GF-D8 (cell line): ENCODE data around the gene MYO1E.

Experiments
- DNase-seq: peaks from one replicate; lab custom pipeline; 2025; lab: John Stamatoyannopoulos, UW

MYO1E gene

GRCh38 chr15:59194639-59195325 is 177.9 kb downstream of the MYO1E start:
- no peak for DNase-seq

- no peak for DNase-seq
Observed at GRCh38 chr15:59191855-59192237, 180.8 kb downstream of the MYO1E start.

GRCh38 chr15:59190291-59190690 is 182.4 kb downstream of the MYO1E start:
- no peak for DNase-seq

DNA sequence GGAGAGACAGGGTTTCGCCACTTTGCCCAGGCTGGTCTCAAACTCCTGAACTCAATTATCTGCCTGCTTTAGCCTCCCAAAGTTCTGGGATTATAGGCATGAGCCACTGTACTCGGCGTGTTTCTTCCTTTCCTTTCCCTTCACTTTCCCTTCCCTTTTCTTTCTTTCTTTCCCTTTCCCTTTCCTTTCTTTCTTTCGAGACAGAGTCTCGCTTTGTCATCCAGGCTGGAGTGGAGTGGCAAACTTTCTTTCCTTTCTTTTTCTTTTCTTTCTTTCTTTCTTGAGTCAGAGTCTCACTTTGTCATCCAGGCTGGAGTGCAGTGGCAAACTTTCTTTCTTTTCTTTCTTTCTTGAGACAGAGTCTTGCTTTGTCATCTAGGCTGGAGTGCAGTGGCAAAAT is 183.4 kb downstream of the MYO1E start:
- DNase-seq: no peak

DNA sequence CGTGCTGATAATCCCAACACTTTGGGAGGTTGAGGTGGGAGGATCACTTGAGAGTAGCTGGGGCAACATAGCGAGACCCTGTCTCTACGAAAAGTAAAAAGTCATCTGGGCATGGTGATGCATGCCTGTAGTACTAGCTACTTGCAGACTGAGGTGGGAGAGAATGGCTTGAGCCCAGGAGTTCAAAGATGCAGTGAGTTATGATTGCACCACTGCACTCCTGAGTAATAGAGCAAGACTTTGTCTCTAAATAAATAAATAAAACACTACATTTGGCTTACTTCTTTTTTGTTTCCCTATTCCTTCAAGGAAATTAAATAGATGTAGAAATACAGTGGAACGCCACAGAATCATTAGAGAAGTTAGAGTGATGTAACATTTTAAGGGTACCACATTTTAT is 186.2 kb downstream of the MYO1E start:
- DNase-seq: no peak

GRCh38 chr15:59185725-59186124 is 186.9 kb downstream of the MYO1E start:
- no peak for DNase-seq

DNA sequence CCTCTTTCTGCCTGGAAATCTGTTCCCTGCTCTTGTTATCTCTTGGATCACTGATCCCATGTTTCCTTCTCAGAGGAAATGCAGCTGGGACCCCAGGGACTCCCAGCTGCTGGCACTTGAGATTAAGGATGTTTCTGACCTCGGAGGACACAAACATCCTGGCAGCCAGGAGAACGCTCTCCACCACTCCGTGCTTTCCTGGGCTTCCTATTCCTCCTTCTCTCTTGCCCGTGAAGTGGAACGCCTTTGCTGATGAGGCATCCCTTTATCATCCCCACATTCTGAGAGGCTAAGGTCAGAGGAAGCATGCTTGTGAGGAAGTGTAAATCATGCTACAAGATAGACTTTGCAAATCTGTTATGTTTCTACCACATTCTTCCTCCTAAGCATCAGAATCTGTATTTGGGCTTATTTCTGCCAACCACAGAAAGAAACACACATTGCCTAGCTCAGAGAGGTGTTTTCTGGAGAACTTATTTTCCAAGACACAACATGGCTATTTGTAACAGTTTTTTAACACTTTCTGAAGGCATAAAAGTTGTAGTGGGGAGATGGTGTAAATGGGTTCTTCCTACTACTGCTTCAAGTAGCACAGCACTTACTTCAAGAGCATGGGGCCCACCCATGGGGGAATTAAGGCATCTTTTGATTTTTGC is 191.6 kb downstream of the MYO1E start:
- DNase-seq: no peak

- DNase-seq: no peak
Observed at GRCh38 chr15:59179717-59180116, 193.0 kb downstream of the MYO1E start.

DNA sequence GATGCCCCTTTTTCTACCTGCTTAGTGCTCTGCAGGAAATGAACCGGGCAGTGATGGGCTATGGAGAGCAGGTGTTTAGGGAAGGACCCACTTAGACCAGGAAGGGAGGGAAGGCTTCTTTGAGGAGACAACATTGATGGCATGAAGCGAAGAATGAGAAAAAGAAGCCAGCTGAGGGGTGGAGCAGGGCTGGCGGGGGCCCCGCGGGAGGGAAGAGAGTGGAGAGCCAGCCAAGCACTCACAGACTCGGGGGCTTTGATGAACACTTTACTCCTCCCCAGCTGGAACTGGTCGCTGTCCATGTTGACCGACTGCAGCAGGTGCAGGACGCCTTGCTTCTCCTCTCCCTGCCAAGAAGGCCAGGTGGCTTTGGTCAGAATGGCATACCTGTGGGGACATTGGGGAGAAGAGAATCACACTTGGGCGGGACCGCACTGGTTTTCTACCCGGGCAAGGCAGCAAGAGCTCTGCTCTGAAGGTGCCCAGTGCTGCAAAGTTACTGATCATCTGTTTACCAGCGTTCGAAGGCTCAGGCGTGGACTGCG is 194.4 kb downstream of the MYO1E start:
- DNase-seq: no peak

GRCh38 chr15:59177317-59177660 is 195.4 kb downstream of the MYO1E start:
- no peak for DNase-seq

- DNase-seq: no peak
Observed at GRCh38 chr15:59176653-59177316, 195.9 kb downstream of the MYO1E start.

- DNase-seq: no peak
Observed at GRCh38 chr15:59174835-59175831, 197.5 kb downstream of the MYO1E start.

DNA sequence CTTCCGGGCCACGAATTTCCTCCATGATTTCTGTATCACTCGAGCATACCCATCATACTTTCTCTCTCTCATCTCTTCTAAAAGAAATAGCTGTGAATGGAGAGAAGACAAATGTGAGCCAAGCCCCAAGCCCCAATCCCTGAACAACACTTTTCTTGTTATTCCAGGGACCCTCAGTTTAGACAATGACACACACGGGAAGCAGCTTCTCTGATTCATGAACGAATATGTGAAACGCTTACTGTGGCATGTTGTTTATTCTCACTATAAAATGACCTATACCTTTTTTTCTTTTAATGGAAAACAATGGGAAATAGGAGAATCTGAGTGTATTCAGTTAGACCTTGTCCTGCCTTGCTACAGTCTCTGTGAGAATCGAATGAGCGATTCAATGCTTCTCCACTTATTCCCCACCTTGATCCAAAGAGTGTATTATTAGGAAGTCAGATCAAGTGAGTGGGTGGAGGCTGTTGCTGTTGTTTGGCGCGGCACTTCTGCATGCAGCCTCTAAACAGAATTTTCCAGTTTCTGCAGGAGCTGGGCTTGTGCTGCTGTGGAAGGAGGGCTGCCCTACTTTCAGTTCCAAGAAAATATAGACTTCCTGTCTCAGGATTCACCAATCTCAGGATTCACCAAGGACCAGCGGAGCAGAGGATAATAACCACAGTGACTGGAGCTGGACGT is 198.4 kb downstream of the MYO1E start:
- no peak for DNase-seq

DNA sequence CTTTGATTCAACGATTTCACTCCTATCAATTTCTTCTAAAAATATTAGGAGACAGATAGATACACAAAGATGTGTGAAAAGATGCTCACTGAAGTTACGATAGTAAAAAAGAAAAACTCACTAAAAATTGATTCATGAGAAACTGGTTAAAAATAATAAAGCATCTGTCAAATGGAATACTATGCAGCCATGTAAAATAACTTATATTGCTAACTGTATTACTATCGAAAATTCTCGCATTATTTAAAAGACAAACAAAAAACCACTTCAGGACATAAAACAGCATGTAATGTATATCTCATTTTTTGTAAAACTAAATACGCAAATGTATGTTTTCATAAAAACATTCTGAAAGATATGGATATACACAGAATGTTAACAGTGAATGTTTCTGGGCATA is 199.5 kb downstream of the MYO1E start:
- DNase-seq: no peak

GRCh38 chr15:59172289-59172901 is 200.3 kb downstream of the MYO1E start:
- no peak for DNase-seq

DNA sequence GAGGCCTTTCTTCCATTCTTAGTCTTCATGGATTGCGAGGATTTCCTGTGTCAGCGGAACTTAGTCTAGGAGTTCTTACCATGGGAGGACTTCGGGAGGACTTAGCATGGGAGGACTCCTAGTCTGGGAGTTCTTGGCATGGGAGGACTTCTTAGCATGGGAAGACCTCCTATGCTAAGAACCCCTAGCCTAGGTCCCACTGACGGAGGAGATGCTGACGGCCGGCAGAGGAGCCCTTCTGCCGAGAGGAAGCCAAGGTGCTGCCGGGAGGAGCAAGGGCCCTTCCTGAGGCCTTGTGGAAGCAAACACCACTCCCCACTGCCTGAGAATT is 201.6 kb downstream of the MYO1E start:
- no peak for DNase-seq

DNA sequence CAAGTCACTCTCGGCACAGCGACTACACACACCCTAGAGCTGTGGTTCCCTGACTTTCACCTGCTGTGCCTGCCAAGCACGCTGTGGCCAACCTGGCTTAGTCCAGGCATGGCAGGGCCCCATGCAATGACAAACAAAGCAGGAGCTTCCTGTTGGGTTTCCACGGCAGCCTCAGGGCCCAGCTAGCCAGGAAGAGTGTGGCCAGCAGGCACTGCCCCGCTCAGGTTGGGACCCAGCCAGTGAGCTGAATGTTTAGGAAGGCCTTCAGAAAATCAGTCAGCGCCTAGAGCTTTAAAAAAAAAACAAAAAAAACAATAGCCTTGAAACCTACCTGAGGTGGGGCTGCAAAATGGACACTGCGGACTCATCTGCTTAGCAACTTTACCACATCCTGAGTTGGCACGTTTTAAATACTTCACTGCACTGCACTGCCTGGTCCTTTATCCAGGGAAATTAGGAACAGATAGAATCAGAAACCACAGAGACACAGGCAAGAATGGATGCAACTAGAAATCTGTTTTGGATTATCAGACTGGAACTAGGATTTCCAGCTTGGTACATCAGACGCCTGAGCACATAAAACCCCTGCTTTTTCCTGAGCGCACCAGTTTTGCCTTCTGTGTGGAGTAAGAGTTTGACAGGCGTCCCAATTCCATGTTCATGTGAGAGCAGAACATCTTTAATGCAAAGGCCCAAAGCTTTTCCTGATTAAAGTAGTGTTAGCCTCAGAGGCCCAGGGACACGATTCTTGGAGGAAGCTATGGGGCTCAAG is 202.2 kb downstream of the MYO1E start:
- no peak for DNase-seq

- no peak for DNase-seq
Observed at GRCh38 chr15:59169251-59169708, 203.4 kb downstream of the MYO1E start.

GRCh38 chr15:59168536-59168935 is 204.1 kb downstream of the MYO1E start:
- DNase-seq: no peak

GRCh38 chr15:59166601-59167265 is 205.9 kb downstream of the MYO1E start:
- DNase-seq: no peak
